HepG2 (cell line): Measurements from ENCODE around the gene IGBP1. TPM values are rescaled to one million over a fixed set of nuclear protein-coding genes. Genes with fewer than 3 reads are reported as not detected.

ENCODE experiments used
- ARNTL ChIP-seq: sonication (generic); formaldehyde crosslinking; IDR thresholded peaks from 2 replicates; pipeline ENCODE4 v1.4.0; 2020; ENCODE audit warnings: mild to moderate bottlenecking, missing genetic modification reagents
- ATF7-NPFF ChIP-seq: sonication (generic); formaldehyde crosslinking; IDR thresholded peaks from 2 replicates; pipeline ENCODE4 v1.8.1; 2023; ENCODE audit warnings: mild to moderate bottlenecking, low read depth, missing genetic modification reagents, moderate library complexity
- EZH2 ChIP-seq: conservative IDR thresholded peaks from 2 replicates; pipeline ENCODE4 v1.6.1; 2012; ENCODE audit warnings: mild to moderate bottlenecking, low read depth, low read length, moderate library complexity
- GATAD1 ChIP-seq: IDR thresholded peaks from 2 replicates; pipeline ENCODE4 v1.6.1; 2016; ENCODE audit warnings: missing genetic modification reagents, missing compliant biosample characterization
- NONO ChIP-seq, 2 experiments: fragments of 450-650 bp in 1 of 2; sonication (generic) in 1 of 2; formaldehyde crosslinking in 1 of 2; IDR thresholded peaks in 1 of 2; conservative IDR thresholded peaks in 1 of 2; 2 replicates each; pipeline versions ENCODE4 v1.6.1 to v1.8.0; 2017 to 2022; ENCODE audit warnings: mild to moderate bottlenecking in 1 of 2, missing genetic modification reagents in 1 of 2, moderate library complexity in 1 of 2
- PHB2 ChIP-seq: fragments of 450-650 bp; IDR thresholded peaks from 2 replicates; pipeline ENCODE4 v1.6.1; 2018; ENCODE audit not compliant: partially characterized antibody
- PHF21A ChIP-seq: sonication (generic); formaldehyde crosslinking; IDR thresholded peaks from 2 replicates; pipeline ENCODE4 v1.5.0; 2020; ENCODE audit warnings: mild to moderate bottlenecking, missing genetic modification reagents
- RAD21 ChIP-seq: fragments of 450-650 bp; formaldehyde crosslinking; IDR thresholded peaks from 2 replicates; pipeline ENCODE4 v1.5.0; 2020; ENCODE audit warnings: mild to moderate bottlenecking
- RFX1 ChIP-seq: fragments of 450-650 bp; IDR thresholded peaks from 2 replicates; pipeline ENCODE4 v1.6.1; 2017
- SATB2 ChIP-seq: sonication (generic); formaldehyde crosslinking; IDR thresholded peaks from 2 replicates; pipeline ENCODE4 v1.5.0; 2020; ENCODE audit warnings: missing genetic modification reagents
- SETDB1 ChIP-seq: sonication (generic); formaldehyde crosslinking; IDR thresholded peaks from 2 replicates; pipeline ENCODE4 v1.5.1; 2020; ENCODE audit warnings: missing genetic modification reagents, mild to moderate bottlenecking, borderline replicate concordance
- SOX13 ChIP-seq, 3 experiments: fragments of 450-650 bp in 1 of 3; sonication (generic) in 1 of 3; formaldehyde crosslinking in 1 of 3; IDR thresholded peaks in 2 of 3; conservative IDR thresholded peaks in 1 of 3; 2 replicates each; pipeline versions ENCODE4 v1.5.0 to v1.6.1; 2016 to 2020; ENCODE audit warnings: antibody characterized with exemption in 1 of 3, mild to moderate bottlenecking in 1 of 3, missing compliant biosample characterization in 1 of 3, missing genetic modification reagents in 1 of 3, moderate library complexity in 1 of 3
- TCF12 ChIP-seq, 2 experiments: fragments of 450-650 bp in 1 of 2; sonication (generic) in 1 of 2; formaldehyde crosslinking in 1 of 2; IDR thresholded peaks; 2 replicates each; pipeline versions ENCODE4 v1.6.1 to v1.8.0; 2017 to 2022; ENCODE audit warnings: antibody characterized with exemption in 1 of 2, mild to moderate bottlenecking in 1 of 2, missing genetic modification reagents in 1 of 2, moderate library complexity in 1 of 2
- TCF7 ChIP-seq: sonication (generic); IDR thresholded peaks from 2 replicates; pipeline ENCODE4 v1.6.1; 2016; ENCODE audit warnings: antibody characterized with exemption, low read depth
- WIZ ChIP-seq: sonication (generic); formaldehyde crosslinking; IDR thresholded peaks from 2 replicates; pipeline ENCODE4 v1.5.1; 2020; ENCODE audit warnings: mild to moderate bottlenecking, missing genetic modification reagents
- ZBTB2 ChIP-seq: sonication (generic); formaldehyde crosslinking; IDR thresholded peaks from 2 replicates; pipeline ENCODE4 v1.8.0; 2022; ENCODE audit warnings: low read depth, missing genetic modification reagents
- ZBTB7B ChIP-seq: sonication (generic); formaldehyde crosslinking; IDR thresholded peaks from 2 replicates; pipeline ENCODE4 v1.4.0; 2020; ENCODE audit warnings: missing genetic modification reagents
- ZFP1 ChIP-seq: IDR thresholded peaks from 2 replicates; pipeline ENCODE4 v1.6.1; 2016
- ZFP41 ChIP-seq: sonication (generic); formaldehyde crosslinking; IDR thresholded peaks from 2 replicates; pipeline ENCODE4 v1.4.0; 2020; ENCODE audit warnings: mild to moderate bottlenecking, missing genetic modification reagents, borderline replicate concordance
- ZIK1 ChIP-seq: sonication (generic); formaldehyde crosslinking; IDR thresholded peaks from 2 replicates; pipeline ENCODE4 v1.5.0; 2020; ENCODE audit warnings: mild to moderate bottlenecking, low read depth, missing genetic modification reagents, borderline replicate concordance
- ZNF124 ChIP-seq: sonication (generic); formaldehyde crosslinking; IDR thresholded peaks from 2 replicates; pipeline ENCODE4 v1.4.0; 2020; ENCODE audit warnings: missing genetic modification reagents
- ZNF232 ChIP-seq: sonication (generic); formaldehyde crosslinking; IDR thresholded peaks from 2 replicates; pipeline ENCODE4 v1.4.0; 2020; ENCODE audit warnings: missing genetic modification reagents, borderline replicate concordance
- ZNF256 ChIP-seq: sonication (generic); formaldehyde crosslinking; conservative IDR thresholded peaks from 2 replicates; pipeline ENCODE4 v1.4.0; 2020; ENCODE audit warnings: missing genetic modification reagents
- ZNF337 ChIP-seq: sonication (generic); formaldehyde crosslinking; IDR thresholded peaks from 2 replicates; pipeline ENCODE4 v1.5.1; 2020; ENCODE audit warnings: missing genetic modification reagents, low read depth, mild to moderate bottlenecking, borderline replicate concordance
- ZNF570 ChIP-seq: sonication (generic); formaldehyde crosslinking; IDR thresholded peaks from 2 replicates; pipeline ENCODE4 v1.4.0; 2020; ENCODE audit warnings: mild to moderate bottlenecking, missing genetic modification reagents, borderline replicate concordance
- ZNF605 ChIP-seq: sonication (generic); formaldehyde crosslinking; IDR thresholded peaks from 2 replicates; pipeline ENCODE4 v1.8.0; 2022; ENCODE audit warnings: mild to moderate bottlenecking, missing genetic modification reagents
- ZNF704 ChIP-seq: sonication (generic); formaldehyde crosslinking; IDR thresholded peaks from 2 replicates; pipeline ENCODE4 v1.8.1; 2023; ENCODE audit warnings: mild to moderate bottlenecking, inconsistent platforms, moderate library complexity, missing genetic modification reagents, borderline replicate concordance
- ZNF879 ChIP-seq: sonication (generic); formaldehyde crosslinking; IDR thresholded peaks from 2 replicates; pipeline ENCODE4 v1.8.1; 2023; ENCODE audit warnings: missing genetic modification reagents
- ZSCAN21 ChIP-seq: sonication (generic); formaldehyde crosslinking; IDR thresholded peaks from 2 replicates; pipeline ENCODE4 v1.8.0; 2022; ENCODE audit warnings: mild to moderate bottlenecking, missing genetic modification reagents, moderate library complexity, borderline replicate concordance
- polyA plus RNA-seq, 8 experiments: library from polyadenylated mRNA; depleted of rRNA in 3 of 8; stranded (reverse) in 7 of 8; unstranded in 1 of 8; fragments of >200 nt; fragmentation: Illumina TruSeq in 4 of 8; extraction: Trizol in 4 of 8; gene quantifications; 2 replicates each; pipeline versions ENCODE4 v1.2.1 to v1.2.3, GENCODE V29; 2011 to 2016; ENCODE audit warnings: low read depth in 4 of 8, missing spikeins in 1 of 8, mixed read lengths in 1 of 8; ENCODE audit not compliant: insufficient read depth in 1 of 8
- total RNA-seq, 5 experiments: library from RNA; depleted of rRNA; stranded (reverse); fragments of >200 nt; fragmentation: Illumina TruSeq; extraction: Trizol; gene quantifications; 2 replicates each; pipeline ENCODE4 v1.2.3, GENCODE V29; 2016; ENCODE audit warnings: low read depth in 1 of 5

IGBP1 gene
- total and polyA plus RNA-seq, 2 of the 13 experiments (the other 11 are each of a cell fraction or from before 2014, with no cell fraction given): 59.3 to 103 TPM

- TF ChIP-seq ZNF256: no peak
- TF ChIP-seq RFX1: peak; percentile 73
- TF ChIP-seq ZBTB2: no peak
- TF ChIP-seq ZNF605 (CRISPR knock-in tag): 0 out of 2 replicates have a peak, but pooled peaks have one; percentile 30
- no peak for TF ChIP-seq ZNF570 (CRISPR knock-in tag)
- TF ChIP-seq EZH2: no peak
- TF ChIP-seq TCF7: no peak
- no peak for TF ChIP-seq TCF12 (IDR thresholded peaks at IDR 0.05)
- TF ChIP-seq TCF12 (CRISPR knock-in tag; IDR thresholded peaks at IDR 0.05): no peak
- TF ChIP-seq PHB2: no peak
- TF ChIP-seq ZNF704 (CRISPR knock-in tag): no peak
- TF ChIP-seq RAD21 (CRISPR knock-in tag): 0 out of 2 replicates have a peak, but pooled peaks have one; percentile 35
- no peak for TF ChIP-seq ZBTB7B (CRISPR knock-in tag)
- TF ChIP-seq NONO (IDR thresholded peaks at IDR 0.05): no peak
- no peak for TF ChIP-seq NONO (CRISPR knock-in tag; conservative IDR thresholded peaks at IDR 0.05)
- TF ChIP-seq ZNF232 (CRISPR knock-in tag): no peak
- no peak for TF ChIP-seq ARNTL (CRISPR knock-in tag)
- TF ChIP-seq SETDB1: no peak
- peak; percentile 48; the same call in 1 of the 2 replicates for TF ChIP-seq PHF21A
- no peak for TF ChIP-seq ATF7-NPFF (CRISPR knock-in tag)
- TF ChIP-seq SOX13 (IDR thresholded peaks at IDR 0.05): no peak
- TF ChIP-seq SOX13 (CRISPR knock-in tag; conservative IDR thresholded peaks at IDR 0.05 in 1 of 2, IDR thresholded peaks at IDR 0.05 in 1 of 2): 0 out of 4 replicates have a peak, but pooled peaks of 1 of the 2 experiments have one; percentile 20
- no peak for TF ChIP-seq ZFP41 (CRISPR knock-in tag)
- no peak for TF ChIP-seq SATB2 (CRISPR knock-in tag)
- no peak for TF ChIP-seq ZNF879
- no peak for TF ChIP-seq ZIK1 (CRISPR knock-in tag)
- no peak for TF ChIP-seq ZSCAN21 (CRISPR knock-in tag)
- no peak for TF ChIP-seq WIZ (CRISPR knock-in tag)
- TF ChIP-seq ZNF337: no peak
- no peak for TF ChIP-seq ZFP1 (CRISPR knock-in tag)
- TF ChIP-seq ZNF124 (CRISPR knock-in tag): no peak
- peak; percentile 78 for TF ChIP-seq GATAD1 (CRISPR knock-in tag)
Measured at GRCh38 chrX:70133303-70134115, at the start of gene IGBP1 (continued).
